NCI-H82 treated with DMSO at 0.1 percent for 48 hours (cell line): Measurements from ENCODE around the gene KIF1A.

Experiments used
- DNase-seq: peaks from one replicate; lab custom pipeline; 2025; ENCODE audit not compliant: unreplicated experiment; lab: John Stamatoyannopoulos, UW

Gene KIF1A

GRCh38 chr2:240768216-240768615, 51.8 kb downstream of the KIF1A start:
- DNase-seq: no peak

DNA sequence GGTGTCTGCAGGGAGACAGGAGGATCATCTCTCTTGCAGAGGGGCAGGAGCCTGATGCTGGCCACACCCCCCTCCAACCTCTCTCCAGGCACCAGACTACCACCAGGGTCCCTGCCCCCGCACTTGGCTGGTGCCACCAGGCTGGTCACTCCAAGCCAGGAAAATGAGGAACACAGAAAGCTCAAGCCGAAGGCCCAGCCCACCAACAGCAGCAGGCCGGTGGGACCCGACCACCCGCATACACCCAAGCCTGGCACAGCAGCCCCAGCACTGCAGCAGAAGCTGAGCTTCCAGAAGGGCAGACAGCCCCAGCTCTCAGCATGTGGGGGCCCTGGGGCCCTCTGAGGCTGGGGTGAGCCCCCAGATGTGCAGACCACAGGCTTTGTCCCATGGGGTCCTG, 52.7 kb downstream of the KIF1A start:
- DNase-seq: no peak

- DNase-seq: no peak
Measured at GRCh38 chr2:240766072-240766471, 53.9 kb downstream of the KIF1A start.

DNA sequence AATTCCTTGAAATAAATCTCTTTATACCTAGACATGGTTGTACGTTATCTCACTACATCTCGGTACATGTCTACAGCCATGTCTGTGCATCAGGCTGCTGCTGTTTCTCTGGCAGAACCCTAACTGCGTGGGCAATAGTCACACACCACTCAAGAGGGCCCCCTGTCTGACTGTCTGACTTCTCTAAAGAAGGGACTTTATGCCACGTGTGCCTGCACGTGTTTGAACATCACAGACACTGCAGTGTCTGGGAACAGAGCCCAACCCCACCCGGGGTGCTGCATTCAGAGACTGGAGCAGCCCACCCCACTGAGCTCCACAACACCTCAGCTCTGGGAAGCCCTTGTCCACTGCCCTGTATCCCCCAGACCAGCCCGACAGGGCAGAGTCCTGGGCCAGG, 55.0 kb downstream of the KIF1A start:
- no peak for DNase-seq

GRCh38 chr2:240764605-240765004, 55.4 kb downstream of the KIF1A start:
- no peak for DNase-seq

- no peak for DNase-seq
Measured at GRCh38 chr2:240762971-240763370, 57.0 kb downstream of the KIF1A start.

GRCh38 chr2:240762249-240762648, 57.8 kb downstream of the KIF1A start:
- no peak for DNase-seq

DNA sequence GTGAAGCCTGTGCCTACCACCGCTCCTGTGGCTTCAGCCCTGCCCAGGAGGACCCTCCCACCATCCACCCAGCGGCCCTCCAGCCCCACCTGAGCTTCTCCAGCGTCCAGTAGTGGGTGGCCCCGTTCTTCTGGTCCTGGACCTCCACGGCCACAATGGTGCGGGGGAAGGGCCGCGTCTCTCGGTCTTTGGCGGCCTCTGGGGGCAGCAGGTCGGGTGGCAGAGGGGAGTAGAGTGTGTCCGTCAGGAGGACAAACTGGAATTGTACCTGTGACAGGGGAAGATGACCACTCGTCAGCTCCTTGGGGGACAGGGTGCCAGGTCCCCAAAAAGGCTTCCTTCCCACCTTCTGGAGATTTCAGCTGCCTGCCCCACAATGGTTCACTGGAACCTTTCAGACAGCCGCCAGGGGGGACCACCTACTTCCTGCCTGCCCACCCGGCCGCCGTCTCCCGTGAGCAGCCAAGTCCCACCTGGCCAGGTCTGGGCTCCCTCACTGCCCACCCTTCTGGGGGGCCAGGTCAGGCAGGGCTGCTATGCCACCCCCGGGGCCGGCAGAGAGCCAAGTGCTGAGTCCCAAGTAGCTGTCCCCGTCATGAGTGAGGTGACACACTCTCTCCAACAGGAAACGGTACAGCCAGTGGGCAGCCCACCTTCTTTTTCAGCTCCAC, 59.3 kb downstream of the KIF1A start:
- DNase-seq: no peak

- DNase-seq: no peak
Measured at GRCh38 chr2:240760121-240760520, 59.9 kb downstream of the KIF1A start.

DNA sequence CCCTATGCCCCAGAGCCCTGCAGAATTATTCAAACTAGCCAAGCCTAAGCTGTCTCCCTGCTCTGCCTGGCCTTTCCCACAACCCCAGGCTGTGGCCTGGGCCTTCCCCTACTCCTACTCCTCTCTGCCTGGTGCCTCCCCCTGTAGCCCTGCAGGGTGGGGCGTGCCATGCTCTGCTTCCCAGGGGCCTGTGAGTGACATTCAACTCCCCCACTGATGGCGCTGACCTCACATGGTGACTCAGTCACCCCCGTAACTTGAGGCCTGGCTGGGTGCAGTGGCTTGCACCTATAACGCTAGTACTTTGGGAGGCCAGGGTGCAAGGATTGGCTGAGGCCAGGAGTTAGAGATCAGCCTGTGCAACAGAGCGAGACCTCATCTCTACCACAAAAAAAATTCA, 60.6 kb downstream of the KIF1A start:
- DNase-seq: no peak

DNA sequence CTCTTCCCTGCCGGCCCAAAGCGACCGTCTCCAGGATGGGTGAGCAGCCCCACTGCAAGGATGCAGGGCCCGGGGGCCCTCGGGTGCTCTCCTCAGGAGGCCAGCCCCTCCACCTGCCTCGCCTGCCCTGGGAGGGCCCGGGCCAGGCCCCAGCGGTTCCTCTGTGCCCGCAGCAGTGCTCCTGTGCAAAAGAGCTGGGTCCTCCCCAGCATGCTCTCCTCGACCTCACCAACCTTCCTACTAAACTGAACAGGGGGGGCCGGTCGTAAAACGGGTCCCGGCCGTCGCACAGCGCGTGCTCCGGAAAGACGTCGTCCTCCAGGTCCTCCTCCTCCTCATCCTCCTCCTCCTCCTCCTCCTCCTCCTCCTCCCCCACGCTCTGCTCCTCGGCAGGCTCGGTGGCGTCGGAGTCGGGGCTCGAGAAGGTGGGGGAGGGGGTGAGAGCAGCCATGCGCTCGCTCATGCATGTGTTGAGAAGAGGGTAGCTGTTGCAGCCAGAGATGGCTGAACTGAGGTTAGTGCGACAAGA, 62.9 kb downstream of the KIF1A start:
- no peak for DNase-seq

GRCh38 chr2:240752209-240752608, 67.8 kb downstream of the KIF1A start:
- no peak for DNase-seq

DNA sequence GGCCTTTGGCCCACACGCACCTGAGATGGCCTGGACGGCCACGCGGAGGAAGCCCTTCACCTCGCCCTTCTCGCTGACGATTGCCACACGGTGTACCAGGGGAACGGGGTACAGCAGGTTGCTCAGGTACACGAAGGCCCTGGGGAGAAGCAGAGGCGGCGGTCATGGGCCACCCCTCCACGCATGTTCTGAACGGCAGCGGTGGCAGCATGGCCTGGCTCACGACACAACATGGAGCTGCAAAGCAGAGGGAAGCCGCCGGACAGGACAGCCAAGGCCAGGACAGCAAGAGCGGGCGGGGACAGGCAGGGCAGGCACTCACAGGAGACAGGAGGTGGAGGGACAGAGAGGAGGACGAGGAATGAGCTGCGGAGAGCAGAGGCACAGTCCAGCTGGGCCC, 69.6 kb downstream of the KIF1A start:
- DNase-seq: no peak

DNA sequence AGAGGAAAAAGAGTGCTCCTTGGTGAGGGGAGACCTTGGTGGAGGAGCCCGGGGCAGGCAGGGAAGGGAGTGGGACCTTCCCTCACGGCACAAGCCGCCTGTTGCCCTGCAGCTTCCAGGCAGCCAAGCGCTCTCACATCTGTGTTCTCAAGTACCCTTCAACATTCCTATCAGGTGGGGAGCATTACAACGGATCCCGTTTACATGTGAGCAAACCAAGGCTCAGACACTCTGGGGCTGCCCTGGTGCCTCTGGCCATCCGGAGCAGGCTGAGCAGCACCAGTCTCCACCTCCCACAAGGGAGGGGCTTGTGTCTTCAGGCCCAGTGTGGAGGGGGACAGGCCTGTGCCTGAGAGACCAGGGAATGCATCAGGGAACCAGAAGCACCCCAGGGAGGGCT, 70.5 kb downstream of the KIF1A start:
- DNase-seq: no peak

DNA sequence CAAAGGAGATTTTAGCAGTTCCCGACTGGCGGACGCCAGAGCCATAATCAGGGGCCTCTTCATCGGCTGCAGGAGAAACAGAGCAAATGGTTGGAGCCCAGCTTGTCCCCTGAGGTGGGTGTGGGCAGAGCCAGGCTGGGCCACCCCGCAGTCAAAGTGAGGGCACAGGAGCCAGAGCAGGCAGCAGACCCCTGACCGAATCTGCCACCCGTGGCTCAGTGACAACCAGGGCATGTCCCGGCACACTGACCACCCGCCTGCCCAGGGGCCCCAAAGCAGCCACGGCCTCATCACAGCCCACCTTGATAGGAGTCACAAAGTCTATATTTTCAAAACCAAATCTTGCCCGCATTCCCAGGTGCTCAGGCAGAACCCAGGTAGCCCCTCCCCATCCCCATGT, 72.8 kb downstream of the KIF1A start:
- no peak for DNase-seq

DNA sequence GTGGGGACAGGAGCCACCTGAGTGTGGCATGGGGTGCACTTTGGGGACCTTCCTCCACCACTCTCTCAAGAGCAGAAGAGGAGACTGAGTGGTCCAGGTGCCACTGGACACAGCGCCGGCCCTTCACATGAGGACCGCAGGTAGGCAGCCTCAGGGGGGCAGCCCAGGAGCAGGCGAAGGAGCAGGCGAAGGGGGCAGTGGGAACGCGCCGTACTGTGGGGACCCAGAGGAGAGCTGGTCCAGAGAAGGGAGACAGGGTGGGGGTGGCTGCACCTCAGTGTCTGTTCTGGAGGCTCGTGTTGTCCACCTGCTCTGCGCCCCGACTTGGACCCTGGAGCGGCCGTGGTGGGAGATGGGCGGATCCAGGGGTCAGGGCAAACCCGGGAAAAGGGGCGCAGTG, 73.3 kb downstream of the KIF1A start:
- DNase-seq: no peak

GRCh38 chr2:240745962-240746361, 74.1 kb downstream of the KIF1A start:
- no peak for DNase-seq

DNA sequence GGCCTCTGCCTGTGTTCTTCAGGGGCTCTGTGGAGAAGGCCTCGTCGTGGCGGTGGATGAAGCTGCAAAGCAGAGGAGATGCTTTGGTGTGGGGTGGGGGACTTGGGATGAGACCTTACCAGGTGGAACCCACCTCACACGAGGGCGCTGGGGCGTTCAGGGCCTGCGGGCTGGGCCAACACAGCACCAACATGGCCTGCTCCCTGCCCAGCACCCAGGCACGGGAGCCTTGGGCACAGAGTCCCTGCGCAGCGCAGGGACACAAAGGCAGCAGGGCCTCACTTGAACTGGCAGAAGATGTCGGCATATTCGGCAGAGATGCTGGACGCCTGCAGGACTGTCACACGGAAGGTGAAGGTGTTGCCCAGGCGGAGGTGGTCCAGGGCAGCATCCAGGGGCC, 74.6 kb downstream of the KIF1A start:
- no peak for DNase-seq

DNA sequence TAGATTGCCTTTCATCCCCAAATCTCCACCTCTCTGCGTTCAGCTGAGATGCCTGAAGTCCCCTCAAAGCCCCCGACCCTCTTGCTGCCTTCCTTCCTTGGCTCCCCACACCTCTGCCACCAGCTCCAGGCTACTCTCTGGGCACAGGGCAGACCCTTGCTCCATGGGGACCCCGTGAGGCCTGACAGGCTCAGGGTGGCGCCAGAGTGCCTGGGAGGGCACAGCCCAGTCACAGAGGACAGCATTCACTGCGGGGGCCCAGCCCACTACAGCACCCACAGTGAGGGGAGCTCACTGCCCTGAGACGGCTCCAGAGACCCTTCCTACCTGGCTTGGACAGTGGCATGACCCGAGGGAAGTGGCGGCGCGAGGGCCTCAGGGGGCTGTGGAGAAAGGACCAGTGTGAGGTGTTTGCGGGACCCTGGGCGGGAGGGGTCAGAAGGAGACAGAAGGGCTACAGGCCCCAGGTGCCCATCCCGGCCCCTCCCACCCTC, 77.4 kb downstream of the KIF1A start:
- DNase-seq: no peak

GRCh38 chr2:240741091-240741490, 78.9 kb downstream of the KIF1A start:
- no peak for DNase-seq

DNA sequence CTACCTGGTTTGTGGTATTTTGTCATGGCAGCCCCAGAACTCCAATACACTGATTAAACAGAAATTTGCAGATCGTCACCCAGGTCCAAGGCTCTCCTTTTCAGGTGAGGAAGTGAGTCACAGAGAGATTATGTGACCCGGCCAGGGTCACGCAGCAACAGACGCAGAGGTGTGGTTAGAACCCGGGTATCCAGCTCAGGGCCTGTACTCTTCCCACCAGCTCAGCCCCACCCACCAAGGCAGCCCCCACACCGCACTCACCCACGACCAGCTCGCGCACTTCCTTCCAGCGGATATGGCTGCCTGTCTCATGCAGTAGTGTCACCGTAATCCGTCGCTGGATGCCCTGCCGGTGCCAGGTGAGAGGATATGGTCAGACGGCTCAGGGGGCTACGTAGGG, 80.2 kb downstream of the KIF1A start:
- no peak for DNase-seq

- no peak for DNase-seq
Measured at GRCh38 chr2:240737958-240738357, 82.1 kb downstream of the KIF1A start.

GRCh38 chr2:240737512-240737911, 82.5 kb downstream of the KIF1A start:
- DNase-seq: no peak
